Erythroblast (primary cell): ENCODE measurements around the gene MATCAP1.

Experiments
- GATA1 ChIP-seq: IDR thresholded peaks from 2 replicates; pipeline ENCODE4 v1.6.1; 2011; ENCODE audit warnings: low read depth, mild to moderate bottlenecking, control low read depth, low read length, moderate library complexity
- POLR2A ChIP-seq: IDR thresholded peaks from 2 replicates; pipeline ENCODE4 v1.6.1; 2011; ENCODE audit warnings: mild to moderate bottlenecking, low read length

DNA sequence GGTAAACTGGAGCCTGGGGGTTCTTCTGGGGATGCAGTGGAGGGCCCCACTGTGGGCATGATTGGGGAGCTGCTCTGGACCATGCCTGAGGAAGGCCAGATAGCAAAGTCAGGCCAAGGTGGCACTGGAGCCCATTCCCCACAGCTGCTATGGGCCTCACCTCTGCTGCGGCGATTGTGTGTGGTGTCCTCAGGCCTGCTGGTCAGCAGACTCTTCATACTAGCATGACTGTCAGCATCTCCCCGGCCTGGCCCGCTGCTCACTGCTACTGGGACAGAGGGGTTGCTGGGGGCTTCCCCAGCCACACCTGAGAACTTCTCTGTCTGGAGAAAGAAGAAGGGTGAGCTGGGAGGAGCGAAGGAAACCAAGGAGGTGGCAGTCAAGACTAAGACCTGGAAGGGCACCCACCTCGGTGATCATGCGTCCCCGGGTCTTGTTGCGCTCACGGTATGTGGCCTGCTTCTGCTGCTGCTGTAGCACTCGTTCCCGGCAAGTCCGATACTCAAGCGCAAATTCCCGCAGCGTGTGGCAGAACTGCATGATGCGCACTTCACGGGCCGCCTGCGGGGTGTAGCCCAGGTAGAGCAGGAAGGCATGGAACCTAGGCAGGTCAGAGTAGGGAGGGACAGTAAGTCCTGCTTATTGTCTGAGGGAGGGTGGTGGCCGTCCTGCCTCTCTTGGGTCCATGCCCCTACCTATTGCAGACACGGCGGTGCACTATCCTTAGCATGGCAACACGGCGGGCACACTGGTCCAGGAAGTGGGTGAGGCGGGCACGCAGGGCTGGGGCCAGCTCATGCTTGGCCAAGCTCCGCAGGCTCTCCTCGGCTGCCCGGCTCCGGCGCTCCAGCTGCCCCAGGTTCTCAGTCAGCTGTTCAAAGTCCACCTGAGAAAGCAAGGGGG, 46.4 kb upstream of the MATCAP1 start:
- TF ChIP-seq POLR2A: no peak
- TF ChIP-seq GATA1: no peak
